Stromal cell of bone marrow (primary cell): Measurements from ENCODE around the gene ULBP2.
"Not testable (repeated sequence)": the region's sequence is repeated elsewhere in the genome, so short reads cannot be mapped to it uniquely, and the experiment has no call there.

Experiments used
- DNase-seq: peaks from one replicate; pipeline ENCODE4 v3.0.0-alpha.2; 2012; ENCODE audit warnings: low read depth

The ULBP2 gene

DNA sequence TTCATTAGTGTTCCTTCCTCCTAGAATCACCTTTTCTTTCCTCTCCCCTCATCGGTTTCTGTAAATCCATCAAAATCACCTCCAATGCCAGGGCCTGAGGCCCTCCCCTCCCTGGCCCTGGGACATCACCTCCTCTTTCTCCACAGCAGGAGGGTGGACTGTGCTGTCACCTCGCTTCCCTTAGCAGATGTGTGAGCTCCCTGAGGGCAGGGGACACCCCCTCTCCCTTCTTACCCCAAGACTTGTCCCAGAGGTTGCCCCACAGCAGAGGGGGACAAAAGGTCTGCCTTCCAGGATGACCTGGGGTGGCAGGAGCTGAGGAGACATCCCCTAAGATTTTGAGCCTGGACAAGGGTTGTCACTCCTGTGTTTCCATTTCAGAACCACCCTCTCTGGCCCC lies 27.8 kb downstream of the ULBP2 start:
- no peak for DNase-seq

DNA sequence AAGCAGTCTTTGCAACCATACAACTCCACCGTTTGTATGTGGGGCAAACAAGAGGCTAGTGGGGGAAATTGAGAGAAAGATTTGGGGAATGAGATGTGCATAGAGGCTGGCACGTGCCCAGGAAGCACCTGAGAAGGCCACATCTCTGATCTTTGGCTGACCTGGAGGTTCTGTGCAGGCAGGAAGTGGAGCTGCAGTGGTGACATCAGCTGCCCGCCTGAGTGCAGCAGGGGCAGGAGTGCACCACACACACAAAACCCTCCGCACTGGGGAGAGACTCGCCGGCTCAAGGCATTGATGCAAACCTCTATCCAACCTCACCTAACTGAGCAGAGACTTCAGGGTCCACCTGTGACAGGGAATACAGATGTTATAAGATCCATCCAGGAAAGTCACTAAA lies 32.6 kb downstream of the ULBP2 start:
- not testable (repeated sequence) for DNase-seq

DNA sequence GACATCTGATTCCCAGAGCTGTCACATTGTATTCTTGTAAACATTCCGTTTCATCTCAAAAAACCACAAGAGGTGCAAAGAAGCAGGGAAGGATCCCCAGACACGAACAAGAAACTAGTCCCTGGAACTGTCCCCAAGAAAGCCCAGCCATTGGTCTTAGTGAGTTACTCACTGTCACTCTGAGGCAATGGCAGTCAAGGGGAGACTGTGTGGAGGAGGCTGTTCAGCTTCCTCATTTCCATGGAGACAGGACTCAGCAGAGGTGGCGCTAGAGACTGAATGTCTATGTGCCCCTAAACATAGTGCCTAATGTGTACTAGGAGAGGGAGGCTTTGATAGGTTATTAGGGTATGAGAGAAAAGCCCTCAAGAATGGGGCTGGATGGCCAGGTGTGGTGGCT lies 33.0 kb downstream of the ULBP2 start:
- no peak for DNase-seq

DNA sequence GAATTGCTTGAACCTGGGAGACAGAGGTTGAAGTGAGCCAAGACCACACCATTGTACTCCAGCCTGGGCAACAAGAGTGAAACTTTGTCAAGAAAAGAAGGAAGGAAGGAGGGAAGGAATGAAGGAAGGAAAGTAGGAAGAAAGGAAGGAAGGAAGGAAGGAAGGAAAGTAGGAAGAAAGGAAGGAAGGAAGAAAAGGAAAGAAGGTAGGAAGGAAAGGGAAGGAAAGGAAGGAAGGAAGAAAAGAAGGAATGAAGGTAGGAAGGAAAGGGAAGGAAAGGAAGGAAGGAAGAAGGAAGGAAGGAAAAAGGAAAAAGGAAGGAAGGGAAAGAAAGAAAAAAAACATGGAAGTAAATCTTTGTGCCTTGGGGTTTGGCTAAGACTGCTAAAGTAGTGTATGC lies 33.6 kb downstream of the ULBP2 start:
- DNase-seq = no peak

GRCh38 chr6:149977221-149977620 lies 35.4 kb downstream of the ULBP2 start:
- no peak for DNase-seq

GRCh38 chr6:149978610-149979009 lies 36.8 kb downstream of the ULBP2 start:
- no peak for DNase-seq

DNA sequence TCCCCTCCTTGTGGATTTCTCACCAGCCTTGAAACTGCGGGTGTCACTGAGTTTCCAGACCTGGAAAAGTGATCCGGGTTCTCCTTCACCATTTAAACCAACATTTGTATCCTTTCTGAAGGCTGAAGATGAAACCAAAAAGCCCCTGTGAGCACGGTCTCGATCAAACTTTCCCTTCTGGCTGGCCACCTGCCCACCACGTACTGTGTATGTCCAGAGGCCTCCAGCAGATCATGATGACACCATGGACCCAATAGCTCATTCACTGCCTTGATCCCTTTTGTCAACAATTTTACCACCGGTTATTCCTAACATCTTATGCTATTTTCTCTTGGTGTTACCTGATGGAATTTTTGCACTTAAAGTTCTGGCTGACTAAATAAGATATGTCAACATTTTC lies 37.5 kb downstream of the ULBP2 start:
- DNase-seq = no peak

GRCh38 chr6:149983145-149983544 lies 41.3 kb downstream of the ULBP2 start:
- DNase-seq = no peak

GRCh38 chr6:149984773-149985172 lies 43.0 kb downstream of the ULBP2 start:
- DNase-seq = no peak

- DNase-seq = no peak
Measured at GRCh38 chr6:149985481-149985937, 43.7 kb downstream of the ULBP2 start.

- DNase-seq = no peak
Measured at GRCh38 chr6:149987602-149988107, 45.8 kb downstream of the ULBP2 start.

- no peak for DNase-seq
Measured at GRCh38 chr6:149988550-149989346, 46.9 kb downstream of the ULBP2 start.

- DNase-seq = no peak
Measured at GRCh38 chr6:149990212-149990660, 48.4 kb downstream of the ULBP2 start.

GRCh38 chr6:149990661-149991471 lies 49.1 kb downstream of the ULBP2 start:
- no peak for DNase-seq

GRCh38 chr6:149991472-149991795 lies 49.6 kb downstream of the ULBP2 start:
- not testable (repeated sequence) for DNase-seq

DNA sequence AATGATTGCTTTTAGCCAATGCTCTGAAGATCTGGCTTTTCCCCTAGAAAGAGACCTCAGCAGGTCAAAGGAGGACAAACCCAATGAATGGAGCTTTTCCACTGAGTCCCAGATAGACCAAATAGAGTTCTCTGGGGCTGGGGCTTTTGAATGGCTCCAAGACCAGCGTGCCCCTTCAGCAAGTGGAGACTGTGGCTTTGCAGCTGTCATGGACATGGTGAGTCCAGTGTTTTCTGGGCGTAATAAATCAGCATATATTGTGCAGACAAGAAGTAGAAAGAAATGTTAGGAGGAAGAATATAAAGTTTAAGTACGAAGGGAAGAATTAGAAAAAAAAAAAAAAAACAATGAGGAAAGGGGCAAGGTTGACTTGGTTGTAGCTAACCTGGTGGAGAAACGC lies 50.0 kb downstream of the ULBP2 start:
- no peak for DNase-seq

GRCh38 chr6:149995235-149995750 lies 53.5 kb downstream of the ULBP2 start:
- no peak for DNase-seq

DNA sequence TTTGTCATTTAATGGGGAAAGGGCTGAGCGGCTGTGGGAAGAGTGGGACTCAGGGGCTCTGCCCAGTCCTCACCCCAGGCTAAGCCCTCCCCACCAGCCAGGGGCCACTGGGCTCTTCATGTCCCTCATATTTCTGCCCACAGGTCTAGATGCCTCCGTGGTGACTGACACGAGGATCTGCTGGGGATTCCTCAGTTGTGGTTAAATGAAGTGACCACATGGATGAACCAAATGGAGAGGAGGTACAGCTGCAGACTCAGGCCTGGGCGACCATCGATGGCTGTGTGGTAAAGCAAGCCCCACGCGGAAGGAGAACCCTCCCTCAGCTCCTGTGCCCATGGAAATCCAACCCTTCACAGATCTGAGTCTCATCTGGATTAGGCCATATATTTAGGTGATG lies 54.2 kb downstream of the ULBP2 start:
- no peak for DNase-seq
